IPS-15b (cell line): ENCODE data around the gene CXCL3.
A peak's percentile ranks its signal among the peaks of the same experiment; 100 is the strongest.

ENCODE experiments used
- H3K27me3 ChIP-seq: one replicate; pipeline ENCODE4 v1.6.1; 2013; ENCODE audit warnings: low read length; ENCODE audit not compliant: control insufficient read depth, insufficient read depth
- H3K36me3 ChIP-seq: one replicate; pipeline ENCODE4 v1.6.1; 2013; ENCODE audit warnings: low read length; ENCODE audit not compliant: control insufficient read depth, insufficient read depth
- H3K4me1 ChIP-seq: one replicate; pipeline ENCODE4 v1.6.1; 2013; ENCODE audit warnings: mild to moderate bottlenecking, low read length; ENCODE audit not compliant: control insufficient read depth, insufficient read depth
- H3K4me3 ChIP-seq: one replicate; pipeline ENCODE4 v1.5.1; 2013; ENCODE audit warnings: low read depth, low read length
- H3K9ac ChIP-seq: one replicate; pipeline ENCODE4 v1.6.1; 2013; ENCODE audit warnings: low read depth, mild to moderate bottlenecking, low read length
- H3K9me3 ChIP-seq: one replicate; pipeline ENCODE4 v1.6.1; 2013; ENCODE audit warnings: mild to moderate bottlenecking, low read length; ENCODE audit not compliant: control insufficient read depth, insufficient read depth

CXCL3 gene

DNA sequence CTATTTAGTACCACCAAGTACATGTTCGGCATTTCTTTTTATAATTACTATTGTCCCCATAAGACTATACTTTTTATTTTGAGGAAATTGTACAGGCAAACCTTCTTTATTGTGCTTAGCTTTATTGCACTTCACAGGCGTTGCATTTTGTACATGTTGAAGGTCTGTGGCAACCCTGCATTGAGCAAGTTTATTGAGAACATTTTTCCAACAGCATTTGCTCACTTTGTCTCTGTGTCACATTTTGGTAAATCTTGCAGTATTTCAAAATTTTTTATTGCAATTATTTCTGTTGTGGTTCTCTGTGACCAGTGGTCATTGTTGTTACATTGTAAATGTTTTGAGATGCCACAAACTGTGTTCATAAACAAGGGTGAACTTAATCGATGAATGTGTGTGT, 29.2 kb downstream of the CXCL3 start:
- no peaks in the 10 kb centered on the region for H3K4me1 ChIP-seq
- H3K9ac ChIP-seq, result no peak overlapping the region
- H3K4me3 ChIP-seq, result no peak overlapping the region

DNA sequence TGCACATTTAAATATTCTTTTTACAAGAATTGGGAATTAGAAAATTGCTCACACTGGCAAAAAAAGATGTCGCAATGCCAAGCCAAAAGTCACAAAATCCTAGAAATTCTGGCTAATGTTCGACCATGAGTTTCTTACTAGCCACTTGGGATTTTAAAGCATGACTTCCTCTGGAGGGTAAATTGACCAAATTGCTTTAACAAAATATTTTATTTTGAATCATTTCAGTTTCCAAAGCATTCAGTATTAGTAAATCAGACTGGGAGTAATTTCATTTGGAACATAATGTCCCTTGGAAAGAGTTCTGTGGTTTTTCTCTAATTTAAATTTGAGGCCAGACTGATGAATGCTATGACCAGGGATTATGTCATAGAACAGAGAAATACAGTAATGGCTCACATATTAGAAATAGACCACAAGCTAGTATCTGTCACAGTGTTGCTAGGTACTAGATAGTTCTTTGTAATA, 32.4 kb downstream of the CXCL3 start:
- Histone ChIP-seq H3K9ac (no peak overlapping the region), H3K4me1 (no peaks in the 10 kb centered on the region), H3K36me3 (no peaks in the 10 kb centered on the region), H3K4me3 (no peak overlapping the region), H3K9me3 (no peaks in the 10 kb centered on the region), H3K27me3 (no peaks in the 10 kb centered on the region)

More for the DNA sequence above, 29.2 kb downstream of the CXCL3 start:
- Histone ChIP-seq H3K36me3 (no peaks in the 10 kb centered on the region), H3K9me3 (no peaks in the 10 kb centered on the region), H3K27me3 (no peaks in the 10 kb centered on the region)

DNA sequence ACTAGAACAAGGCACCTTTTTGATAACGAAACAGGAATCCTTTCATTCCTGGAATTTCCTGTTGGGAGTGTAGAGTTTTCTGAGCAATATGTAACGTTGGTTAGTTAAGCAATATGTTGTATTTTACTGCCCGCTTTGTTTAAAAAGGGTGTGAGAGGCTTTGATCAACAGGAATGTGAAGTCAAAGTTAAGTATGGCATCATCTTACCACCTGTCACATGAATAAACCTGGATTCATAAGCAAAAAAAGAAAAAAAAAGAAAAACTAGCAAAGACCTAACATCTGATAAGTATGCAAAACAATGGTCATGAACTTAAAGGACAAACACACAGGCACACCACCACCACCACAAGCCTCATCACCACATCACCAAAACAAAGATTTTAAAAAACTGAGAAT, 33.0 kb downstream of the CXCL3 start:
- H3K27me3 ChIP-seq, result no peaks in the 10 kb centered on the region
- no peaks in the 10 kb centered on the region for H3K9me3 ChIP-seq
- H3K4me1 ChIP-seq, result no peaks in the 10 kb centered on the region
- no peak overlapping the region for H3K4me3 ChIP-seq
- no peaks in the 10 kb centered on the region for H3K36me3 ChIP-seq
- H3K9ac ChIP-seq, result no peak overlapping the region

DNA sequence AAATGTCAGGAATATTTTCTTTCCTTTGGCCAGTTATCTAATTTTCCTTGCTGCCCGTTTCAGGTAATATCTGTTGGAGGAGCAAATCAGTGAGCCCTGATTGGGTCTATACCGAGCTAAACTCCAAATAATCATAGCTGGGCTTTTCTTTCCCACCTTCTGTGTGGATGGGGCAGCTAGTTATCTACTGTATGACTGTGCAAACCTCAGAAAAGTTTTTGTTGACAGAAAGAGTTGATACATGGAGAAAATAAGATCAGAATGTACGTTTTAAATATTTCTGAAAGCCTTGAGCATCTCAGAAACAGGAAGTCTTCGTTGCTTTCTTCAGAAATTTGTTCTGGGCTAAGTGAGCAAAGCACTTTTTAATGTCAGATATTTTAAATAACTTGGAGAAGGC, 33.8 kb downstream of the CXCL3 start:
- Histone ChIP-seq H3K9ac (no peak overlapping the region), H3K4me1 (no peaks in the 10 kb centered on the region), H3K4me3 (no peak overlapping the region), H3K27me3 (peaks cover 5% of the 10 kb centered on the region), H3K9me3 (no peaks in the 10 kb centered on the region), H3K36me3 (no peaks in the 10 kb centered on the region)

DNA sequence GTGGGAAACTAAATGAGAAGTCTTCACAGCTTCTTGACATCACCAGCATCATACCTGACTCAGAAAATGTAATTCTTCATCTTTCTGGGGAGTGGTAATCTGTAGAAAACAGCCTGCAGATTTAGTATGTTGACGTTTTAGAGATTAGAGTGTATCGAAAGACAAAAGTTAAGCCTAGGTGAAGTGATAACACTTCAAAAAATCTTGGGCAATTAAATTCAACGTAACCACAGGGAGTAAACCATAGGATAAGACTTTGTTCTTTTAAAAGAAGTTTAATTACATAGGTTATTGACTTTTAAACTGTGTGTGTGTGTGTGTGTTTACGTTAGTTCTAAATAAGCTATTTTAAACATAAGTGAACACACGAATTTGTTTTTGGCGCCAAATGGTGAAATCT, 38.2 kb downstream of the CXCL3 start:
- H3K4me1 ChIP-seq, result peaks cover 14% of the 10 kb centered on the region
- no peaks in the 10 kb centered on the region for H3K36me3 ChIP-seq
- no peak overlapping the region for H3K4me3 ChIP-seq
- no peaks in the 10 kb centered on the region for H3K9me3 ChIP-seq
- no peak overlapping the region for H3K9ac ChIP-seq
- peaks cover 14% of the 10 kb centered on the region for H3K27me3 ChIP-seq

DNA sequence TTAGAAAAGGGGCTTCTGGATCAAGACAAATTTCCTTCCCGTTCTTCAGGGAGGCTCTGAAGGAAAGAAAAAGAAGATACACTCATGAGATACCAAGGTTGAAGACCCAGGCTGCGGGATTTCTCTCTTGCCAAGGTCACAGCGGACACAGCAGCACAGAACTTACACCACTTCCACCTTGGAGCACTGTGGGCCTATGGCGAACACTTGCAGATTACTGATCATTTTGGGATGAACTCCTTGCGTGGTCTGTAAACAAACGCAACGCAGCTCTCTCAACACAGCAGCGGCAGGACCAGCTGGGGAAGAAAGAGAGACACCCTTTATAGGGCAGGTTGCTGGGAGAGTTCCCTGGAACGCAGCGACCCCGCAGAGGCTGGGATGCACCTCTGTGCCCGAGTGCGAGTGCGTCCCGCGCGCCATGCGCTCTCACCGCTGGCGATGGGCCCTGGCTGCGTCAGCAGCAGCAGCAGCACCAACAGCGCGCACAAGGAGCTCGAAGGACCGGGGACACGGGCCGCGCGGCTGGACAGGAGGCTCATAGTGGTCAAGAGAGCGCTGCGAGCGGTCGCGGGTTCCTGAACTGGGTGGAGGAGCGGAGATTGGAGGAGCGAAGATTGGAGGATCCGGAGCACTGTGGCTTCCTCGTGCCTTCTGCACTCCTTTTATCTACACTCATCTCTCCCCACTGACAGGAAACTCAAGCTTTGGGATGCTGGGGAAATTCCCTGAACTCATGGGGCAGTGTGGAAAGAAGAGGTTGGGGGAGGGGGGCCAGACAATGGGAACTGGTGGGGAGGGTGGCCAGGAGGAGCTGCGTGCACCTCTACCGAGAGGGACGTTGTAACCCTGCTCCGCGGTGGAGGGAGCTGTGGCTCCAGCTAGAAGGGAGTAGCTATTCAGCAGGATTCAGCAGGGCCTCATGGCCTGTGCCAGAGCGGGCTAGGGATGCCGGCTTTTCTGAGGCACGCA, 40.2 kb downstream of the CXCL3 start, which contains the start of gene CXCL5:
CXCL5 (minus strand) TSS at position 638 of the 972 bp plus-strand sequence; CDS start at position 542, 96 bp downstream.
- Histone ChIP-seq H3K27me3 (peaks cover 14% of the 10 kb centered on the region), H3K4me3 (peak within 1 kb of the TSS; percentile 82)

DNA sequence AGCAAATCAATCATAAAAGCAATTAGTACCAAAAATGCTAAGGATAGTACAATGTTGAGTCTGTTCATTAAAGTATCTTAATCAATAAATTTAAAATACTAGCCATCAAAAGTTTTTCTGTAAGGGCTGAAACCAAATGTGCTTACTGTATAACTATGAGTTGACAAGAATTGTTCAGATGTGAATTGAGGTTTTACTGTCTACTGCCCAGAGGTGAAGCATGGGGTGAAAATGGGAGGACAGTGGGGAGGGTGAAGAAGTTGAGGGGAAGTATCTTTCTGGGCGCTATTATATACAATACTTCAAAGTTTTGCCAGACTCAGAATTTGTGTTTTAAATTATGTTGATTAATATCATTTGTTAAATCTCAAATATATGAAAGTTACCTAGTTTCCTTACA, 46.4 kb downstream of the CXCL3 start:
- Histone ChIP-seq H3K9ac (no peak overlapping the region), H3K9me3 (no peaks in the 10 kb centered on the region), H3K4me3 (no peak overlapping the region), H3K4me1 (peaks cover 4% of the 10 kb centered on the region), H3K36me3 (no peaks in the 10 kb centered on the region), H3K27me3 (peaks cover under 1% of the 10 kb centered on the region)

More for the DNA sequence above, 40.2 kb downstream of the CXCL3 start, which contains the start of gene CXCL5:
- H3K36me3 ChIP-seq, result no peaks in the 10 kb centered on the region
- H3K9ac ChIP-seq, result peak within 1 kb of the TSS; percentile 90
- no peaks in the 10 kb centered on the region for H3K9me3 ChIP-seq
- H3K4me1 ChIP-seq, result peaks cover 14% of the 10 kb centered on the region

DNA sequence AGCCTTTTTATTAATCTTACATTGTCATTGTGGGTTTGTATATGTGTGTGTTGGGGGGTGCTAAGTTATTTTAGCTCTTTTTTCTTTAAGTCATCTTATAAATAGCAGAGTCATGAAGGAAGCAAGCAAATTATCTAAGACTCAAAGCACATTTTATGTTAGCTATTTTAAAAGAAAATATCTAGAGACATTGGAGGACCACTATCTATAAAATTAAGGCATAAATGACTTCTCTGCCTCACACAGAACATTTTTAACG, 46.8 kb downstream of the CXCL3 start:
- peaks cover 2% of the 10 kb centered on the region for H3K4me1 ChIP-seq
- H3K27me3 ChIP-seq, result no peaks in the 10 kb centered on the region

DNA sequence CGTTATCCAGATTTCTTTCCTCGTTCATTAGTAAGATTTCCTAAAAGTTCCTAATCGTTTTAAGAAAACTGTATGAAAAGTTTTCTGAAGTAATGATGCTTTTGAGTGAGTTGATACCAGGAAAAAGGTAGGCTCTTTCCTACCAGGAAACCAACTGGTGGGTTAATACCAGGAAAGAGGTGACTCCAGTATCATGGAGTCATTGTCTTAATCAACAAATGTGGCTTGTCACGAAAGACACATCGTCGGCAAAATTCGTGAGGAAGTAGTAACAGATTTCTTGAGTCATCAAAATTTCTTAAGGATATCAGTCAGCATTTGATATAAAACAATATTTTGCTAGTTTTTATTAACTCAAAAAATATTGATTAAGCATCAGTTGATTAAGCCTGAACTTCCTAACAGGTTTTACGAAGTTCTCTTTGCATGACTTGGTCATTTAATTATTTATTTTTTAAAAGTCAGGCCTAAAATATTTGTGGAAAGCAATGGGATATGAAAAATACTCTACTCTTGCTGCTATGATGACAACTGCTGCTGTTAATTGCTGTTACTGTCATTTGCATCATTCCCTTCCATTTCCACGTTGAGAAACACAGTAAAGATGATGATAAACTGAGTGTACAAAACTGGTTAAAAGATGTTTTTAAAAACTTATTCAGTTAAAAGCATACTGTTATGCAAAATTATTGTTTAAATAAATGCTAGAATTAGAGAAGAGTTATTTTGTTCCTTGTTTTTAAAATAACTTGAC, 47.3 kb downstream of the CXCL3 start:
- Histone ChIP-seq H3K9me3 (no peaks in the 10 kb centered on the region), H3K4me1 (peaks cover under 1% of the 10 kb centered on the region), H3K36me3 (no peaks in the 10 kb centered on the region), H3K4me3 (no peak overlapping the region), H3K27me3 (no peaks in the 10 kb centered on the region), H3K9ac (no peak overlapping the region)

More for the DNA sequence above, 46.8 kb downstream of the CXCL3 start:
- Histone ChIP-seq H3K9me3 (no peaks in the 10 kb centered on the region), H3K9ac (no peak overlapping the region), H3K36me3 (no peaks in the 10 kb centered on the region), H3K4me3 (no peak overlapping the region)

- H3K36me3 ChIP-seq, result no peaks in the 10 kb centered on the region
- H3K4me1 ChIP-seq, result peaks cover 9% of the 10 kb centered on the region
- H3K4me3 ChIP-seq, result no peak overlapping the region
- H3K27me3 ChIP-seq, result no peaks in the 10 kb centered on the region
- no peaks in the 10 kb centered on the region for H3K9me3 ChIP-seq
- H3K9ac ChIP-seq, result no peak overlapping the region
Observed at GRCh38 chr4:73989928-73990327, 48.6 kb downstream of the CXCL3 start.

DNA sequence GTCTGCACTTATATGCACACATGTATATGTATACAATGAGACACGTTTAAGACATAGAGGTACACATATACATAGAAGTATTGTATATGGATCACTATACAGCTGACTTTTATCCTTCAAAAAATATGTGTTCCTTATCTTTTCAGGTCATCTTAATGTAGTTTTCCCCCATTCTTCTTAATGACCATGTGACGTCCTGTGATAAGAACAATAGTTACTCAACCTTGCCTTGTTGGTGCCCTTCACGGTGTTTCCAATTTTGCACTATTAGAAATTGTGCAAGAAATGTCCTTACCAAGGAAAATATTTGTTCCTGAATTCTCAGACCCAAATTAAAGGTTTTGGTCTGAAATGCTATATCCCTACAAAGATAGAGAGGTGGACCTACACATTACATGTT, 49.5 kb downstream of the CXCL3 start:
- H3K4me1 ChIP-seq, result peaks cover 11% of the 10 kb centered on the region
- H3K9me3 ChIP-seq, result no peaks in the 10 kb centered on the region
- no peak overlapping the region for H3K9ac ChIP-seq
- no peaks in the 10 kb centered on the region for H3K36me3 ChIP-seq
- H3K27me3 ChIP-seq, result no peaks in the 10 kb centered on the region
- no peak overlapping the region for H3K4me3 ChIP-seq
